Measurements from ENCODE around the gene HK1.

DNA sequence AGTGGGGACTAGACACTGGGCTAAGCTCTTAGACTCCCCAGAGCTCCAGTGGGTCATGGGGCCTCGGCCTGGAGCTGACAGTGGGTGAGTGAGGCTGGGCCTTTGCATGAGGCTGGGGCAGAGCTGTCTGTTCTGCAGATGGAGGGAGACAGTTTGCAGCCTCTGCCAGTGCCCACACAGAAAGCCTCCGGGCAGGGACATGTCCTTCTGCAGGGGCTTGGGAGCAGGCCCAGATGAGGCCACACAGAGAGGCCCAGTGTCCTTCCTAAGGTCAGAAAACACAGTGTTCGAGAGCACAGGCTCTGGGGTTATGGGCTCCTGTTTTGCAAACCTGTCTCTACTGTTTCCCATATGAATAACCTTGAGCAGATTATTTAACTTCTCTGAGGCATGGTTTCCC is 25.1 kb upstream of the HK1 start:
- no peak for TF ChIP-seq EZH2 (IDR thresholded peaks at IDR 0.05; ENCODE audit: borderline replicate concordance, insufficient read depth, low read depth, low read length, poor library complexity, severe bottlenecking)
- TF ChIP-seq, protein P1, sequence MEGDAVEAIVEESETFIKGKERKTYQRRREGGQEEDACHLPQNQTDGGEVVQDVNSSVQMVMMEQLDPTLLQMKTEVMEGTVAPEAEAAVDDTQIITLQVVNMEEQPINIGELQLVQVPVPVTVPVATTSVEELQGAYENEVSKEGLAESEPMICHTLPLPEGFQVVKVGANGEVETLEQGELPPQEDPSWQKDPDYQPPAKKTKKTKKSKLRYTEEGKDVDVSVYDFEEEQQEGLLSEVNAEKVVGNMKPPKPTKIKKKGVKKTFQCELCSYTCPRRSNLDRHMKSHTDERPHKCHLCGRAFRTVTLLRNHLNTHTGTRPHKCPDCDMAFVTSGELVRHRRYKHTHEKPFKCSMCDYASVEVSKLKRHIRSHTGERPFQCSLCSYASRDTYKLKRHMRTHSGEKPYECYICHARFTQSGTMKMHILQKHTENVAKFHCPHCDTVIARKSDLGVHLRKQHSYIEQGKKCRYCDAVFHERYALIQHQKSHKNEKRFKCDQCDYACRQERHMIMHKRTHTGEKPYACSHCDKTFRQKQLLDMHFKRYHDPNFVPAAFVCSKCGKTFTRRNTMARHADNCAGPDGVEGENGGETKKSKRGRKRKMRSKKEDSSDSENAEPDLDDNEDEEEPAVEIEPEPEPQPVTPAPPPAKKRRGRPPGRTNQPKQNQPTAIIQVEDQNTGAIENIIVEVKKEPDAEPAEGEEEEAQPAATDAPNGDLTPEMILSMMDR (IDR thresholded peaks at IDR 0.05) = no peak
